Fibroblast of pulmonary artery (primary cell): Measurements from ENCODE around the gene COL20A1.
"Not testable (repeated sequence)": the region's sequence is repeated elsewhere in the genome, so short reads cannot be mapped to it uniquely, and the experiment has no call there.

ENCODE experiments used
- DNase-seq: peaks from one replicate; pipeline ENCODE4 v3.0.0-alpha.2; 2010; ENCODE audit warnings: low read depth
- H3K4me3 ChIP-seq: replicated peaks from 2 replicates; pipeline ENCODE4 v1.5.1; 2011; ENCODE audit warnings: low read depth, mild to moderate bottlenecking, control low read depth, low read length, moderate library complexity
- TF ChIP-seq, protein P1 (sequence below): IDR thresholded peaks from 2 replicates; pipeline ENCODE4 v1.5.1; 2011; ENCODE audit warnings: mild to moderate bottlenecking, control low read depth, low read length, inconsistent platforms; ENCODE audit errors: missing control alignments

COL20A1 gene

GRCh38 chr20:63377951-63378381 lies 85.0 kb downstream of the COL20A1 start:
- DNase-seq: no peak
- no peak overlapping the region for H3K4me3 ChIP-seq
- TF ChIP-seq, protein P1, sequence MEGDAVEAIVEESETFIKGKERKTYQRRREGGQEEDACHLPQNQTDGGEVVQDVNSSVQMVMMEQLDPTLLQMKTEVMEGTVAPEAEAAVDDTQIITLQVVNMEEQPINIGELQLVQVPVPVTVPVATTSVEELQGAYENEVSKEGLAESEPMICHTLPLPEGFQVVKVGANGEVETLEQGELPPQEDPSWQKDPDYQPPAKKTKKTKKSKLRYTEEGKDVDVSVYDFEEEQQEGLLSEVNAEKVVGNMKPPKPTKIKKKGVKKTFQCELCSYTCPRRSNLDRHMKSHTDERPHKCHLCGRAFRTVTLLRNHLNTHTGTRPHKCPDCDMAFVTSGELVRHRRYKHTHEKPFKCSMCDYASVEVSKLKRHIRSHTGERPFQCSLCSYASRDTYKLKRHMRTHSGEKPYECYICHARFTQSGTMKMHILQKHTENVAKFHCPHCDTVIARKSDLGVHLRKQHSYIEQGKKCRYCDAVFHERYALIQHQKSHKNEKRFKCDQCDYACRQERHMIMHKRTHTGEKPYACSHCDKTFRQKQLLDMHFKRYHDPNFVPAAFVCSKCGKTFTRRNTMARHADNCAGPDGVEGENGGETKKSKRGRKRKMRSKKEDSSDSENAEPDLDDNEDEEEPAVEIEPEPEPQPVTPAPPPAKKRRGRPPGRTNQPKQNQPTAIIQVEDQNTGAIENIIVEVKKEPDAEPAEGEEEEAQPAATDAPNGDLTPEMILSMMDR: no peak

- TF ChIP-seq, protein P1: no peak
- no peak for DNase-seq
- no peak overlapping the region for H3K4me3 ChIP-seq
These were observed 85.6 kb downstream of the COL20A1 start for GRCh38 chr20:63378626-63379025.

DNA sequence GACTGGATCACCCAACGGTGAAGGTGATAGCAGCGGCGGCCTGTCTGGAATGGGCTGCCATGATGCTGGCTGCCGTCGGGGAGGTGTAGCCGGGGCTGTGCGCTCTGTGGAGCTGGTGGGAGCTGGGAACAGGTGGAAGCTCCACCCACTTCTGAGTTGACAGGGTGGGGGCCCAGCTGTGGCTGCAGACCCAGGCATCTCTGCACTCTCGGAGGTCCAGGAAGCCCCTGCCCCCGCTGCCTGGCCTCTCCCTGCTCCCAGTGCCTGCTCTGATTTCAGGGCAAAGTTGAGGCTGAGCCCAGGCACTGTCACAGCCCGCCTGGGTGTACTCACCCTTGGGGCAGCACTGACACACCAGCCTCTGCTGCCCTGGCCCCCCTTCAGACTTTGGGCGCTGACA lies 86.3 kb downstream of the COL20A1 start:
- no peak for DNase-seq
- TF ChIP-seq, protein P1: no peak
- no peak overlapping the region for H3K4me3 ChIP-seq

DNA sequence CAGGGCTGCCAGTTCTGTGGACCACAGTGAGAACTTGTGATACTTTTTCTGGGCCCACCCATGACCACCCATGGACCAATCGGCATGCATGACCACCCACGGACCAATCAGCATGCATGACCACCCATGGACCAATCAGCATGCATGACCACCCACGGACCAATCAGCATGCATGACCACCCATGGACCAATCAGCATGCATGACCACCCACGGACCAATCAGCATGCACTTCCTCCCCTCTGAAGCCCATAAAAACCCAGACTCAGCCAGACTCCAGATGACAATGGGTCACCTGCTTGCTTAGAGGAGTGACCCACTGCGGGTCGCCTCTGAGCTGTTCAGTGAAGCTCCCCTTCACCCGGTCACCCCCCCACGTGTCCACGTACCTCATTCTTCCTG lies 86.9 kb downstream of the COL20A1 start:
- DNase-seq, H3K4me3 ChIP-seq: not testable (repeated sequence)

DNA sequence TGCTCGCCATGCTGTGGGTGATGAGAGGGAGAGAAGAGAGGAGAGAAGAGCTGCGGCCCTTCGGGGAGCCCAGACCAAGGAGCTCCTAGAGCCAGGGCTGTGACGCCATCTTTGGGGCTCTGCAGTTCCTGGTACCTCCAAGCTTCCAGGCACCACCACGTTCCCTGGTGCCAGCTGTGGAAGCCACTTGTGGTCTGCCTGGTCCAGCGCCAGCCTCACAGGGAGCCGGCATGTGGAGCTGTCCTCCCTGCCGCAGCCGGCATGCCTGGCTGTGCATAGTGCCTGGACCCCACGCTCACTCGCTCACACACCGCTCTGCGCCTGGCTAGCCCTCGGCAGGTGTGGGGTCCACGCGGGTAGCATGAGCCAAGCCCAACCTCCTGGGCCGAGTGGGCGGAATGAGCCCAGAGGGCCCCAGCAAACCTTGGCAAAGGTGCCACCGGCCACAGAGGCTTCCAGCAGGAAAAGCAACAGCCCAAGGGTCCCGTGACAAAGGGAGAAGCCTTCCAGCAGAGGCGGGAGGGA lies 87.4 kb downstream of the COL20A1 start:
- no peak for DNase-seq
- TF ChIP-seq, protein P1: no peak
- H3K4me3 ChIP-seq: no peak overlapping the region

- TF ChIP-seq, protein P1: peak; percentile 87
- no peak overlapping the region for H3K4me3 ChIP-seq
- DNase-seq: peak; percentile 3
These were observed 88.9 kb downstream of the COL20A1 start for GRCh38 chr20:63381781-63382431.

DNA sequence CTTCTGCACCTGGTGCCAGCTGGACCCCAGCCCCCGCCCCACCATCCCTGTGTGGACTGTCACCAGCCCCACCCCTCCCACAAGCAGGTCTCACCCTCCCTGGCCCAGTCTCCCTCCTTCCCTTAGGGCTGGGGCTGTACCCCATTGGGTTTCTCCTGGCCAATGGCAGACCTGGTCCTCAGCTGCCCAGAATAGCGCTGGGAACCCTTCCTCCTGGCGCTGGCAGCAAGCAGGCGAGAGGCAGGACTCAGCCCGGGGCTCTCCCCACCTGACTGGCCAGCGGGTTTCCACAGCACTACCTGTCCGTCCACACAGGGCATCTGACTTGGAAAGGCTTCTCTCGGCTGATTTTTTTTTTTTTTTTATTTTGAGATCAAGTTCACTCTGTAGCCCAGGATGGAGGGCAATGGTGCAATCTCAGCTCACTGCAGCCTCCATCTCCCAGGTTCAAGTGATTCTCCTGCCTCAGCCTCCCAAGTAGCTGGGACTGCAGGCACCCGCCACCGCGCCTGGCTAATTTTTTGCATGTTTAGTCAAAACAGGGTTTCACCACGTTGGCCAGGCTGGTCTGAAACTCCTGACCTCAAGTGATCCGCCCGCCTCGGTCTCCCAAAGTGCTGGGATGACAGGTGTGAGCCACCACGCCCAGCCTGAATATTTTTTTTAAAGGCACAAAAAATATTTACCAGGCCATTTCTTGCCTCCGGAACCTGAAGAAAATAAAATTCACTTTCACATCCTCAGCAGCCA lies 89.7 kb downstream of the COL20A1 start:
- TF ChIP-seq, protein P1: no peak
- H3K4me3 ChIP-seq: no peak overlapping the region
- DNase-seq: no peak
